ENCODE measurements around the gene OR1M1. TPM values are rescaled to one million over a fixed set of nuclear protein-coding genes. Genes with fewer than 3 reads are reported as not detected.
"Not testable (repeated sequence)": the region's sequence is repeated elsewhere in the genome, so short reads cannot be mapped to it uniquely, and the experiment has no call there.

OR1M1 gene
- total RNA-seq, 2 donors from 2014 or later, result not detected

- Histone ChIP-seq H3K27me3 (no peaks in the 10 kb centered on the region), H3K9me3 (no peaks in the 10 kb centered on the region), H3K27ac (no peak overlapping the region), H3K4me1 (no peaks in the 10 kb centered on the region), H3K4me3 (no peak overlapping the region), H3K36me3 (no peaks in the 10 kb centered on the region), H3K9ac (ENCODE audit: low read depth in 2 of 2, low read length in 2 of 2) (no peak overlapping the region)
- intact Hi-C loops (cut with DNase I), result no loop called here
- TF ChIP-seq, protein P1, sequence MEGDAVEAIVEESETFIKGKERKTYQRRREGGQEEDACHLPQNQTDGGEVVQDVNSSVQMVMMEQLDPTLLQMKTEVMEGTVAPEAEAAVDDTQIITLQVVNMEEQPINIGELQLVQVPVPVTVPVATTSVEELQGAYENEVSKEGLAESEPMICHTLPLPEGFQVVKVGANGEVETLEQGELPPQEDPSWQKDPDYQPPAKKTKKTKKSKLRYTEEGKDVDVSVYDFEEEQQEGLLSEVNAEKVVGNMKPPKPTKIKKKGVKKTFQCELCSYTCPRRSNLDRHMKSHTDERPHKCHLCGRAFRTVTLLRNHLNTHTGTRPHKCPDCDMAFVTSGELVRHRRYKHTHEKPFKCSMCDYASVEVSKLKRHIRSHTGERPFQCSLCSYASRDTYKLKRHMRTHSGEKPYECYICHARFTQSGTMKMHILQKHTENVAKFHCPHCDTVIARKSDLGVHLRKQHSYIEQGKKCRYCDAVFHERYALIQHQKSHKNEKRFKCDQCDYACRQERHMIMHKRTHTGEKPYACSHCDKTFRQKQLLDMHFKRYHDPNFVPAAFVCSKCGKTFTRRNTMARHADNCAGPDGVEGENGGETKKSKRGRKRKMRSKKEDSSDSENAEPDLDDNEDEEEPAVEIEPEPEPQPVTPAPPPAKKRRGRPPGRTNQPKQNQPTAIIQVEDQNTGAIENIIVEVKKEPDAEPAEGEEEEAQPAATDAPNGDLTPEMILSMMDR (IDR thresholded peaks at IDR 0.05), result no peak
- DNase-seq, result no peak
These were observed 25.0 kb upstream of the OR1M1 start for GRCh38 chr19:9061879-9062278.

GRCh38 chr19:9065457-9066014 is 21.3 kb upstream of the OR1M1 start:
- no peaks in the 10 kb centered on the region for H3K4me1 ChIP-seq
- TF ChIP-seq, protein P1 (IDR thresholded peaks at IDR 0.05), result no peak
- no peaks in the 10 kb centered on the region for H3K27me3 ChIP-seq
- intact Hi-C loops (cut with DNase I), result no loop called here
- H3K9me3 ChIP-seq, result no peaks in the 10 kb centered on the region
- no peak overlapping the region for H3K9ac ChIP-seq (ENCODE audit: low read depth in 2 of 2, low read length in 2 of 2)
- no peaks in the 10 kb centered on the region for H3K36me3 ChIP-seq
- H3K27ac ChIP-seq, result no peak overlapping the region
- DNase-seq, result no peak
- no peak overlapping the region for H3K4me3 ChIP-seq

DNA sequence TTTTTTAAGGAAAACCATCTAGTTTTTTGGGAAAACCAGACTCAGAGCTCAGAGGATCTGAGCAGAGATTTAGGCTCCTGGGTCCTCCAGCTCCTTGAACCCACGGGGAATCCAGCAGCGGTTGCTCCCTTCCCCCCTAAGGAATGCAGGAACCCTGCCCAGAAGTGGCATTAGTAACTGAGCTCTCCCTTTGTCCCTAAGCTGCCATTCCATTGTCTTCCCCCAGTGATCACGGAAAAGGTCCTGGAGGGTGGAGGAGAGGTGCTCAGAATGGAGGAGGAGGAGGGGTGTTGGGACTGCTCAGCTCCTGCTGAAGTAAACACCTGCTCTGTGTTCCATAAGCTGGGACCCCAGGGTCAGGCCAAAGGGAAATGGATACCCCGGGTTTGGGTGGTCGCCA is 16.8 kb upstream of the OR1M1 start:
- no peak overlapping the region for H3K9ac ChIP-seq (ENCODE audit: low read depth in 2 of 2, low read length in 2 of 2)
- H3K27me3 ChIP-seq, result no peaks in the 10 kb centered on the region
- no peaks in the 10 kb centered on the region for H3K9me3 ChIP-seq
- no peak for DNase-seq
- H3K4me1 ChIP-seq, result no peaks in the 10 kb centered on the region
- no peak overlapping the region for H3K4me3 ChIP-seq
- H3K36me3 ChIP-seq, result no peaks in the 10 kb centered on the region
- intact Hi-C loops (cut with DNase I), result no loop called here
- no peak overlapping the region for H3K27ac ChIP-seq
- TF ChIP-seq, protein P1 (IDR thresholded peaks at IDR 0.05), result no peak

- H3K36me3 ChIP-seq; H3K4me3 ChIP-seq; H3K9me3 ChIP-seq; H3K9ac ChIP-seq (ENCODE audit: low read depth in 2 of 2, low read length in 2 of 2); H3K27ac ChIP-seq; H3K4me1 ChIP-seq; intact Hi-C loops (cut with DNase I); H3K27me3 ChIP-seq; DNase-seq: not testable (repeated sequence)
These were observed 15.1 kb upstream of the OR1M1 start for GRCh38 chr19:9071720-9072119.

GRCh38 chr19:9073806-9074205 is 13.1 kb upstream of the OR1M1 start:
- no peak overlapping the region for H3K4me3 ChIP-seq
- H3K9ac ChIP-seq (ENCODE audit: low read depth in 2 of 2, low read length in 2 of 2), result no peak overlapping the region
- H3K4me1 ChIP-seq, result no peaks in the 10 kb centered on the region
- no peaks in the 10 kb centered on the region for H3K36me3 ChIP-seq
- TF ChIP-seq, protein P1 (IDR thresholded peaks at IDR 0.05), result no peak
- no peak overlapping the region for H3K27ac ChIP-seq
- no peaks in the 10 kb centered on the region for H3K27me3 ChIP-seq
- intact Hi-C loops (cut with DNase I), result no loop called here
- H3K9me3 ChIP-seq, result no peaks in the 10 kb centered on the region
- DNase-seq, result no peak

DNA sequence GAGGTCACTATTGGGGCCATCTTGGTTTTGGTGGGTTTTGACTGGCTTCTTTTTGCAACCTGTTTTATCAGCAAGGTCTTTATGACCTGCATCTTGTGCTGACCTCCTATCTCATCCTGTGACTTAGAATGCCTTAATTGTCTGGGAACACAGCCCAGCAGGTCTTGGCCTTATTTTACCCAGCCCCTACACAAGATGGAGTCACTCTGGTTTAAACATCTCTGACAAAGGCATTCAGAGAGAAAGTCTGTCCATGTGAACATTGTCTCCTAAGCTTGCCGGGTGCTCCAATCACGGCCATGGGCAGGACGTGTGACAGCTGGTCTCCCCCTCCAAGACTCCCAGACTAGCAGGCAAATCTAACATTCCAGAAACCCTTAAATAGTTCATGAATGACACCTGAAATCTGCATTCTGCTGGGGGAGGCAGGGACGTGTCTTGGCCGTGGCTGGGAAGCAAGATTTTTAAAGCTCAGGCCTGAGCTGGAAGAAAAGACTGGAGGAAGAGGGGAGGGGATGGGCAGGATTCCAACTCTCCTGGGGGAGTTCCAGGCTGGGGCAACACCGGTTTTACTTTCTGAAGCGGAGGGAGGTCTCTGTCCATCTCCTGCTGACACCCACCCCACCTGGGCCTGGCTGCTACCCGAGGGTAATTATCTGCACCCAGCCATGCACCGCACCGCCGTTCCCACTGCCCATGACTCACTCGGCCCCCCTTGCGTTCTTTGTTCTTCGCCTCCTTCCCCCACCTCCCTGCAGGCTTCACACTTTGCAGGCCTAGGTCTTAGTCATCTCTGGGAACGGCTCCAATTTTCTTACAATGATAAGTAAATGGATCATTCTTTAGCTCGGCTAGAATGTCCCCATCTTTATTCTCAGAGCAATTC is 11.6 kb upstream of the OR1M1 start:
- Histone ChIP-seq H3K9me3 (no peaks in the 10 kb centered on the region), H3K27ac (no peak overlapping the region), H3K9ac (ENCODE audit: low read depth in 2 of 2, low read length in 2 of 2) (no peak overlapping the region), H3K4me3 (no peak overlapping the region), H3K36me3 (no peaks in the 10 kb centered on the region), H3K27me3 (no peaks in the 10 kb centered on the region), H3K4me1 (no peaks in the 10 kb centered on the region)
- peak; percentile 41 for DNase-seq
- TF ChIP-seq, protein P1 (IDR thresholded peaks at IDR 0.05), result no peak
- intact Hi-C loops (cut with DNase I), result no loop called here

Measured in colonic mucosa (tissue), 4 donors.